Mammary epithelial cell (primary cell): ENCODE data around the gene PIK3C2B.

ENCODE experiments used
- EZH2 ChIP-seq: IDR thresholded peaks from 2 replicates; pipeline ENCODE4 v1.6.1; 2012; ENCODE audit warnings: low read length, inconsistent platforms, borderline replicate concordance
- TF ChIP-seq, protein P1 (sequence below), 2 donors: IDR thresholded peaks in 1 of 2; conservative IDR thresholded peaks in 1 of 2; 2 replicates each; pipeline ENCODE4 v1.5.1; 2011 to 2012; ENCODE audit warnings: inconsistent platforms in 2 of 2, low read length in 2 of 2, mild to moderate bottlenecking in 2 of 2, control low read depth in 1 of 2, low read depth in 1 of 2; ENCODE audit not compliant: insufficient read depth in 1 of 2; ENCODE audit errors: extremely low read depth in 1 of 2

DNA sequence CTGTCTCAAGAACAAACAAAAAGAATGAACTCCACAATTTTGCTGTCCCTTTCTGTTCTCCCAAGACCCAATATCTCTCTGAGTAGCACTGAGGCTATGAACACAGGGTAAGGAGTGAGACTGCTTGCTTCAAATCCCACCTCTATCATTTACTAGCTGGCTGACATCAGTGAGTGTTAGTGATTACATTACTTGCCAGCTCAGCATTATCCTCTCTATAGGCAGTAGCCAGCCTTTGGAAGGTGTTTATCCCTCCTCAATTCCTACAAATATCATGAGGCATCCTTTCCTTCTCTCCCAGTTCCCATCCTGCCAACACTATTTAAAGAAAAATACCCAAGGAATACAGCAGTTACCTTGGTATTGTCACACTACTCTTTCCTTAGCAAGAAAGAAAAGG lies 3.0 kb downstream of the PIK3C2B start:
- TF ChIP-seq, protein P1, sequence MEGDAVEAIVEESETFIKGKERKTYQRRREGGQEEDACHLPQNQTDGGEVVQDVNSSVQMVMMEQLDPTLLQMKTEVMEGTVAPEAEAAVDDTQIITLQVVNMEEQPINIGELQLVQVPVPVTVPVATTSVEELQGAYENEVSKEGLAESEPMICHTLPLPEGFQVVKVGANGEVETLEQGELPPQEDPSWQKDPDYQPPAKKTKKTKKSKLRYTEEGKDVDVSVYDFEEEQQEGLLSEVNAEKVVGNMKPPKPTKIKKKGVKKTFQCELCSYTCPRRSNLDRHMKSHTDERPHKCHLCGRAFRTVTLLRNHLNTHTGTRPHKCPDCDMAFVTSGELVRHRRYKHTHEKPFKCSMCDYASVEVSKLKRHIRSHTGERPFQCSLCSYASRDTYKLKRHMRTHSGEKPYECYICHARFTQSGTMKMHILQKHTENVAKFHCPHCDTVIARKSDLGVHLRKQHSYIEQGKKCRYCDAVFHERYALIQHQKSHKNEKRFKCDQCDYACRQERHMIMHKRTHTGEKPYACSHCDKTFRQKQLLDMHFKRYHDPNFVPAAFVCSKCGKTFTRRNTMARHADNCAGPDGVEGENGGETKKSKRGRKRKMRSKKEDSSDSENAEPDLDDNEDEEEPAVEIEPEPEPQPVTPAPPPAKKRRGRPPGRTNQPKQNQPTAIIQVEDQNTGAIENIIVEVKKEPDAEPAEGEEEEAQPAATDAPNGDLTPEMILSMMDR (conservative IDR thresholded peaks at IDR 0.05 in 1 of 2, IDR thresholded peaks at IDR 0.05 in 1 of 2; ENCODE audit: extremely low read depth in 1 of 2, insufficient read depth in 1 of 2, low read depth in 1 of 2, low read length in 2 of 2): no peak
- no peak for TF ChIP-seq EZH2
